Right lobe of liver (tissue), 6 donors: Measurements from ENCODE around the gene SLC20A1. TPM values are rescaled to one million over a fixed set of nuclear protein-coding genes. Genes with fewer than 3 reads are reported as not detected.

Experiments
- ATAC-seq, 4 donors: fragments of 200-7000 bp; cut with Tn5 transposase; one replicate each; pipeline ENCODE4 v1.9.1; 2020; ENCODE audit warnings: mild to moderate bottlenecking in 4 of 4, moderate library complexity in 4 of 4
- DNase-seq, 3 donors: peaks; one replicate each; pipeline ENCODE4 v3.0.0-alpha.2; 2020
- H3K27ac ChIP-seq, 3 donors: fragments of 200-600 bp; one replicate each; pipeline ENCODE4 v1.8.0; 2022
- H3K27me3 ChIP-seq, 2 donors: fragments of 200-600 bp; one replicate each; pipeline ENCODE4 v1.8.0; 2022
- H3K36me3 ChIP-seq, 4 donors: fragments of 200-600 bp; sonication (generic) in 1 of 4; one replicate each; pipeline versions ENCODE4 v1.5.1 to v1.8.0; 2017 to 2022; ENCODE audit warnings: control low read depth in 1 of 4
- H3K4me1 ChIP-seq, 4 donors: fragments of 200-600 bp; sonication (generic) in 1 of 4; one replicate each; pipeline versions ENCODE4 v1.5.1 to v1.8.0; 2017 to 2022; ENCODE audit warnings: control low read depth in 1 of 4
- H3K4me3 ChIP-seq, 3 donors: fragments of 200-600 bp; one replicate each; pipeline ENCODE4 v1.8.0; 2022
- H3K9me3 ChIP-seq, 4 donors: fragments of 200-600 bp; sonication (generic) in 1 of 4; one replicate each; pipeline versions ENCODE4 v1.5.1 to v1.8.0; 2017 to 2022; ENCODE audit warnings: control low read depth in 1 of 4
- CTCF ChIP-seq, 4 donors: fragments of 200-600 bp in 3 of 4; fragments of 450-650 bp in 1 of 4; IDR thresholded peaks; one replicate each; pipeline versions ENCODE4 v1.5.1 to v1.8.0; 2016 to 2022; ENCODE audit warnings: antibody characterized with exemption in 4 of 4, mild to moderate bottlenecking in 2 of 4
- POLR2A ChIP-seq: fragments of 450-650 bp; IDR thresholded peaks from one replicate; pipeline ENCODE4 v1.6.1; 2017; ENCODE audit warnings: antibody characterized with exemption, mild to moderate bottlenecking
- WGBS: methylation state at CpG from one replicate; pipeline ENCODE4 v1.1.6; 2018; ENCODE audit warnings: low coverage, low lambda C conversion rate; ENCODE audit not compliant: insufficient coverage; ENCODE audit errors: missing lambda C conversion rate; 5-methylcytosine and 5-hydroxymethylcytosine counted together
- intact Hi-C, 2 donors: fragments of 100-400 bp; cut with DNase I; formaldehyde crosslinking; loops; one replicate each; pipeline versions ENCODE4 v1.11.2 to v1.14.1; 2022
- total RNA-seq, 6 experiments: library from RNA; depleted of rRNA in 2 of 6; stranded (reverse); fragments of >200 nt in 2 of 6; fragmentation: NEBNext Ultra II Directional in 3 of 6; extraction: Animal tissue kit (Norgen Biotek cat#: 25700) in 3 of 6; gene quantifications; one replicate each; pipeline versions ENCODE4 v1.1.0 to v1.2.4, GENCODE V29; 2016 to 2023
- donor health status: DM: no; HTN: yes; CAD: no.
- donor health status: DM: no; HTN: no; CAD: no.
- donor health status: DM: no; HTN: no; CAD: no.
- donor health status: DM: no; HTN: yes; CAD: no.
- donor health status: DM: no; HTN: yes; CAD: no.

Gene SLC20A1
- total RNA-seq, 6 experiments from 2014 or later, result 14.3 to 103 (median 26.8) TPM

GRCh38 chr2:112661656-112662305, 16.0 kb downstream of the SLC20A1 start:
- Histone ChIP-seq H3K4me3 (no peak overlapping the region), H3K9me3 (no peaks in the 10 kb centered on the region), H3K4me1 (peaks cover 0 to 31% (median 0%) of the 10 kb centered on the region in 4 donors), H3K27me3 (no peaks in the 10 kb centered on the region), H3K27ac (peak overlapping the region in 1 of 3 donors; percentile 12), H3K36me3 (peaks cover 7 to 74% (median 28%) of the 10 kb centered on the region in 4 donors)
- intact Hi-C loops, result no loop called here
- no peak for TF ChIP-seq CTCF (IDR thresholded peaks at IDR 0.05)
- no peak for TF ChIP-seq POLR2A
- DNase-seq, result no peak
- peak in 1 of 4 donors; percentile 6 for ATAC-seq
- WGBS, result 48% methylated on average over 2 of the region's 8 CpGs

GRCh38 chr2:112662704-112663103, 17.0 kb downstream of the SLC20A1 start:
- H3K27ac ChIP-seq, result no peak overlapping the region
- no peaks in the 10 kb centered on the region for H3K9me3 ChIP-seq
- H3K27me3 ChIP-seq, result no peaks in the 10 kb centered on the region
- DNase-seq (no peak), ATAC-seq (no peak)
- peaks cover 0 to 31% (median 0%) of the 10 kb centered on the region in 4 donors for H3K4me1 ChIP-seq
- intact Hi-C loops, result no loop called here
- H3K4me3 ChIP-seq, result no peak overlapping the region
- 46% methylated on average over 3 of the region's 3 CpGs for WGBS
- peaks cover 7 to 64% (median 24%) of the 10 kb centered on the region in 4 donors for H3K36me3 ChIP-seq
- TF ChIP-seq CTCF (IDR thresholded peaks at IDR 0.05) (no peak), POLR2A (no peak)

GRCh38 chr2:112664689-112665088, 18.9 kb downstream of the SLC20A1 start:
- DNase-seq (no peak), ATAC-seq (no peak)
- no peaks in the 10 kb centered on the region for H3K9me3 ChIP-seq
- no peaks in the 10 kb centered on the region for H3K27me3 ChIP-seq
- H3K4me1 ChIP-seq, result peaks cover 0 to 25% (median 0%) of the 10 kb centered on the region in 4 donors
- TF ChIP-seq POLR2A, result no peak
- TF ChIP-seq CTCF (IDR thresholded peaks at IDR 0.05), result no peak
- no peak overlapping the region for H3K27ac ChIP-seq
- H3K4me3 ChIP-seq, result no peak overlapping the region
- peaks cover 7 to 46% (median 12%) of the 10 kb centered on the region in 4 donors for H3K36me3 ChIP-seq
- intact Hi-C loops, result no loop called here

GRCh38 chr2:112665113-112665780, 19.5 kb downstream of the SLC20A1 start:
- H3K9me3 ChIP-seq, result no peaks in the 10 kb centered on the region
- ATAC-seq, result no peak
- intact Hi-C loops, result no loop called here
- WGBS, result 96% methylated on average over 6 of the region's 8 CpGs
- H3K4me1 ChIP-seq, result peaks cover 0 to 25% (median under 1%) of the 10 kb centered on the region in 4 donors
- no peak overlapping the region for H3K27ac ChIP-seq
- H3K4me3 ChIP-seq, result no peak overlapping the region
- no peaks in the 10 kb centered on the region for H3K27me3 ChIP-seq
- peaks cover 7 to 41% (median 12%) of the 10 kb centered on the region in 4 donors for H3K36me3 ChIP-seq
- TF ChIP-seq POLR2A (no peak), CTCF (IDR thresholded peaks at IDR 0.05) (no peak)
- DNase-seq, result no peak
